ENCODE measurements around the gene PLCL2.
"Not testable (repeated sequence)": the region's sequence is repeated elsewhere in the genome, so short reads cannot be mapped to it uniquely, and the experiment has no call there.

The PLCL2 gene

DNA sequence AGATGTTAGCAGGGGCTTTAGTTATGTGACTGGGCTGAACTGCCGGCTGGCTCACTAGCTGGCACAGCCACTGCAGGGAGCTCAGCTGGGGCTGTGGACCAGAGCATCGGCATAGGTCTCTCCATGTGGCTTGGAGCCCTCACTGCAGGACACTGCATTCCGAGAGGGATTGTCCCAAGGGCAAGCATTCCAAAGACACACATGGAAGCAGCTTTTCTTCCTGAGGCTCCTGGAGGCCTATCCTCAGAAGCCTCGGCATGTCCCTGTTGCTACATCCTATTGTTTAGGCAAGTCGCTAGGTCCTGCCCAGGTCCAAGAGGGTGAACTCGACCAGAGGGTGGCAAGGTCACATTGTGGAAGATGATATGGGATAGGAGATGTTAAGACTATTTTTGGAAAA, 209.8 kb downstream of the PLCL2 start:
- no peak overlapping the region for H2AFZ ChIP-seq (ENCODE audit: low read length)
- no peaks in the 10 kb centered on the region for H4K20me1 ChIP-seq (ENCODE audit: insufficient read depth, low read length)
- no peaks in the 10 kb centered on the region for H3K9me3 ChIP-seq (replicated peaks; ENCODE audit: insufficient read depth, low read length)
- TF ChIP-seq EZH2phosphoT487 (IDR thresholded peaks at IDR 0.05; ENCODE audit: low read length): no peak
- no peak for TF ChIP-seq CTCF (IDR thresholded peaks at IDR 0.05; ENCODE audit: low read length)
- no peak for TF ChIP-seq EZH2 (optimal IDR thresholded peaks at IDR 0.05; ENCODE audit: low read depth, low read length)
- no peak overlapping the region for H3K9ac ChIP-seq (ENCODE audit: low read length)
- no peaks in the 10 kb centered on the region for H3K79me2 ChIP-seq (ENCODE audit: low read length)
- H3K27ac ChIP-seq (ENCODE audit: low read length): no peak overlapping the region
- H3K36me3 ChIP-seq (replicated peaks; ENCODE audit: insufficient read depth, low read length): no peaks in the 10 kb centered on the region
- DNase-seq: no peak
- H3K4me3 ChIP-seq (ENCODE audit: low read length): no peak overlapping the region
- H3K4me2 ChIP-seq (ENCODE audit: low read depth, low read length): no peak overlapping the region
- H3K27me3 ChIP-seq (replicated peaks; ENCODE audit: insufficient read depth, low read length): no peaks in the 10 kb centered on the region
- no peaks in the 10 kb centered on the region for H3K9me2 ChIP-seq (replicated peaks; ENCODE audit: insufficient read depth, low read length)
- no peaks in the 10 kb centered on the region for H3F3A ChIP-seq (ENCODE audit: insufficient read depth, low read length)
- no peaks in the 10 kb centered on the region for H3K4me1 ChIP-seq (ENCODE audit: low read length)

DNA sequence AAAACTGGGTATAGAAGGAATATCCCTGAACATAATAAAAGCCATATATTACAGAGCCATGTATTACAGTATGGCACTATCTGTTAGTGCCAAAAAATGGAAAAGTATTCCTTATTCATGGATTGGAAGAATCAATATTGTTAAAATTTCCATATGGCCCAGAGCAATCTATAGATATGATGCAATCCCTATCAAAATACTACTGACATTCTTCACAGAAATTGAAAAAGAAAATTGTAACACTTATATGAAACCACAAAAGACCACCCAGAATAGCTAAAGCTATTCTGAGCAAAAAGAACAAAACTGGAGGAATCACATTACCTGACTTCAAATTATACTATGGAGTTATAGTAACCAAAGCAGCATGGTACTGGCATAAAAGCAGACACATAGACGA, 218.8 kb downstream of the PLCL2 start:
- no peak overlapping the region for H3K27ac ChIP-seq (ENCODE audit: low read length)
- no peak overlapping the region for H3K4me3 ChIP-seq (ENCODE audit: low read length)

DNA sequence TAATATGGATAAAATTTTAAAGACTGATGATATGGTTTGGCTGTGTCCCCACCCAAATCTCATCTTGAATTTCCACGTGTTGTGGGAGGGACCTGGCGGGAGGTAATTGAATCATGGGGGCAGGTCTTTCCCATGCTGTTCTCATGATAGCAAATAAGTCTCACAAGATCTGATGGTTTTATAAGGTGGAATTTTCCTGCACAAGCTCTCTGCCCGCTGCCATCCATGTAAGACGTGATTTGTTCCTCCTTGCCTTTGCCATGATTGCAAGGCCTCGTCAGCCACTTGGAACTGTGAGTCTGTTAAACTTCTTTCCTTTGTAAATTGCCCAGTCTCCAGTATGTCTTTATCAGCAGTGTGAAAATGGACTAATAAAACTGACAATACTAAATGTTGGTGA, 222.0 kb downstream of the PLCL2 start:
- not testable (repeated sequence) for H3K9ac ChIP-seq (ENCODE audit: low read length); H3K36me3 ChIP-seq (replicated peaks; ENCODE audit: insufficient read depth, low read length); H3K27ac ChIP-seq (ENCODE audit: low read length); H3K9me3 ChIP-seq (replicated peaks; ENCODE audit: insufficient read depth, low read length); H3K4me2 ChIP-seq (ENCODE audit: low read depth, low read length); DNase-seq; H3K9me2 ChIP-seq (replicated peaks; ENCODE audit: insufficient read depth, low read length); H3F3A ChIP-seq (ENCODE audit: insufficient read depth, low read length); H3K4me3 ChIP-seq (ENCODE audit: low read length); H3K27me3 ChIP-seq (replicated peaks; ENCODE audit: insufficient read depth, low read length); H3K4me1 ChIP-seq (ENCODE audit: low read length); H2AFZ ChIP-seq (ENCODE audit: low read length); H3K79me2 ChIP-seq (ENCODE audit: low read length); H4K20me1 ChIP-seq (ENCODE audit: insufficient read depth, low read length)

More for the DNA sequence above, 218.8 kb downstream of the PLCL2 start:
- no peaks in the 10 kb centered on the region for H4K20me1 ChIP-seq (ENCODE audit: insufficient read depth, low read length)
- no peak overlapping the region for H3K9ac ChIP-seq (ENCODE audit: low read length)
- H3K27me3 ChIP-seq (replicated peaks; ENCODE audit: insufficient read depth, low read length): no peaks in the 10 kb centered on the region
- TF ChIP-seq CTCF (IDR thresholded peaks at IDR 0.05; ENCODE audit: low read length) (no peak), EZH2phosphoT487 (IDR thresholded peaks at IDR 0.05; ENCODE audit: low read length) (no peak), EZH2 (optimal IDR thresholded peaks at IDR 0.05; ENCODE audit: low read depth, low read length) (no peak)
- no peak overlapping the region for H3K4me2 ChIP-seq (ENCODE audit: low read depth, low read length)
- no peaks in the 10 kb centered on the region for H3K9me3 ChIP-seq (replicated peaks; ENCODE audit: insufficient read depth, low read length)
- H3K9me2 ChIP-seq (replicated peaks; ENCODE audit: insufficient read depth, low read length): no peaks in the 10 kb centered on the region
- H2AFZ ChIP-seq (ENCODE audit: low read length): no peak overlapping the region
- H3F3A ChIP-seq (ENCODE audit: insufficient read depth, low read length): no peaks in the 10 kb centered on the region
- no peaks in the 10 kb centered on the region for H3K4me1 ChIP-seq (ENCODE audit: low read length)
- DNase-seq: no peak
- no peaks in the 10 kb centered on the region for H3K79me2 ChIP-seq (ENCODE audit: low read length)
- no peaks in the 10 kb centered on the region for H3K36me3 ChIP-seq (replicated peaks; ENCODE audit: insufficient read depth, low read length)

DNA sequence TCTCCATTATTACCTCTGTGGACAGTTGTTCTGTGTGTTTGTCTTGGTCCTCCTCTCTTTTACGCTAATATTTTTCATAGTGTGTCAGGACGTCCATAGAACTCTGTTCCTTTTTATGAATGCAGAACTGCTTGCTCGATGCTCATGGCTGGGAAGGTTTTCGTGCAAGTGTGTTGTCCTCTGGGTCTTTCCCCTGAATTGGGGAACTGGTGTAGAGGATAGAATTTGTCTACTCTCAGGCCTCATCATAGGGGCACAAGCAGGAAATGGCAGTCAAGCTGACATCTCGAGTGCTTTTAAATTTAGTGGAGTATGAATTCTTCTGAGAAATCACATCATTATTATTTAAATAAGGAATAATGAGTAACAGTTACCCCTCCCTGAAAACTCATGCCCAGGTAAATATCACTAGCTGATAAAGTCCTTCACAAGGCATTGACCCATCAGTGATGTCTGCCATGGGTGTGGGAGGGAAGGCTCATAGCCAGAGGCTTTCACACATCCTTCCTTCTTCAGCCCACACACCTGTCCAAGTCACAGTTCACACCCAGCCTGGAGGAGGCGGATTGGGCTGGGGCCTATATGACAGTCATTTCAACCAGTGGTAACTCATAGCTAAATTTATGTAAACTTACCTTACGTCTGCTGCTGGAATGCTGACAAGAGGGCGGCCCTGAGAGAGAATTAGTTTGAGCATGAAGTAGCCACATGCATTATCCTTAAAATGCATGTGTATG, 226.1 kb downstream of the PLCL2 start:
- H3K27ac ChIP-seq (ENCODE audit: low read length): no peak overlapping the region
- H3K9me3 ChIP-seq (replicated peaks; ENCODE audit: insufficient read depth, low read length): no peaks in the 10 kb centered on the region
- H3K79me2 ChIP-seq (ENCODE audit: low read length): no peaks in the 10 kb centered on the region
- no peak overlapping the region for H3K4me2 ChIP-seq (ENCODE audit: low read depth, low read length)
- H3K9me2 ChIP-seq (replicated peaks; ENCODE audit: insufficient read depth, low read length): no peaks in the 10 kb centered on the region
- DNase-seq: no peak
- H3K4me3 ChIP-seq (ENCODE audit: low read length): no peak overlapping the region
- no peak for TF ChIP-seq EZH2 (optimal IDR thresholded peaks at IDR 0.05; ENCODE audit: low read depth, low read length)
- TF ChIP-seq CTCF (IDR thresholded peaks at IDR 0.05; ENCODE audit: low read length): no peak
- TF ChIP-seq EZH2phosphoT487 (IDR thresholded peaks at IDR 0.05; ENCODE audit: low read length): no peak
- H2AFZ ChIP-seq (ENCODE audit: low read length): no peak overlapping the region
- no peaks in the 10 kb centered on the region for H3K4me1 ChIP-seq (ENCODE audit: low read length)
- no peaks in the 10 kb centered on the region for H4K20me1 ChIP-seq (ENCODE audit: insufficient read depth, low read length)
- H3F3A ChIP-seq (ENCODE audit: insufficient read depth, low read length): no peaks in the 10 kb centered on the region
- H3K36me3 ChIP-seq (replicated peaks; ENCODE audit: insufficient read depth, low read length): no peaks in the 10 kb centered on the region
- H3K27me3 ChIP-seq (replicated peaks; ENCODE audit: insufficient read depth, low read length): no peaks in the 10 kb centered on the region
- no peak overlapping the region for H3K9ac ChIP-seq (ENCODE audit: low read length)
